ENCODE measurements around the gene FBXO39.
"Not testable (repeated sequence)": the region's sequence is repeated elsewhere in the genome, so short reads cannot be mapped to it uniquely, and the experiment has no call there.

The FBXO39 gene

DNA sequence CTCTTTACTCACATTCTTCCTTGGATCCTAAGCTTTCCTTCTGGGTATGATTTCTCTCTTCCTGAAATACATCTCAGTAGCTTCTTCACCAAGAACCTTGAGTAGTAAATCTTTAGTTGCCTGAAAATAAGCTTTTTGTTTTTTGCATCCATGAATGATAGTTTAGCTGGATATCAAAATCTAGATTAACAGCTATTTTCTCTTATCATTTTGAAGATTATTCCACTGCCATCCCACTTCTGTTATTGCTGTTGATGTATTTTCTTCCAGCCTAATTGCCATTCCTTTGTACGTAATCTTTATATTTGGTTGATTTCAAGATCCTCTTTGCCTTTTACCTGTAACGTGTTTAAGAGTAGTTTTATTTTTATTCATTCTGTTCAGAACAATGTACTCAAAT, 7.6 kb upstream of the FBXO39 start:
- ATAC-seq, result no peak
- TF ChIP-seq TOX (CRISPR knock-in tag; IDR thresholded peaks at IDR 0.05; ENCODE audit: borderline replicate concordance), result no peak
- TF ChIP-seq ZFP3 (CRISPR knock-in tag; IDR thresholded peaks at IDR 0.05), result no peak
- TF ChIP-seq ZC3H10 (CRISPR knock-in tag; IDR thresholded peaks at IDR 0.05), result no peak
- TF ChIP-seq ZNF70 (CRISPR knock-in tag; IDR thresholded peaks at IDR 0.05), result no peak
- no peak for TF ChIP-seq OSR1 (CRISPR knock-in tag; IDR thresholded peaks at IDR 0.05)
- no peak for TF ChIP-seq RARB (CRISPR knock-in tag; IDR thresholded peaks at IDR 0.05)
- TF ChIP-seq, protein P1, sequence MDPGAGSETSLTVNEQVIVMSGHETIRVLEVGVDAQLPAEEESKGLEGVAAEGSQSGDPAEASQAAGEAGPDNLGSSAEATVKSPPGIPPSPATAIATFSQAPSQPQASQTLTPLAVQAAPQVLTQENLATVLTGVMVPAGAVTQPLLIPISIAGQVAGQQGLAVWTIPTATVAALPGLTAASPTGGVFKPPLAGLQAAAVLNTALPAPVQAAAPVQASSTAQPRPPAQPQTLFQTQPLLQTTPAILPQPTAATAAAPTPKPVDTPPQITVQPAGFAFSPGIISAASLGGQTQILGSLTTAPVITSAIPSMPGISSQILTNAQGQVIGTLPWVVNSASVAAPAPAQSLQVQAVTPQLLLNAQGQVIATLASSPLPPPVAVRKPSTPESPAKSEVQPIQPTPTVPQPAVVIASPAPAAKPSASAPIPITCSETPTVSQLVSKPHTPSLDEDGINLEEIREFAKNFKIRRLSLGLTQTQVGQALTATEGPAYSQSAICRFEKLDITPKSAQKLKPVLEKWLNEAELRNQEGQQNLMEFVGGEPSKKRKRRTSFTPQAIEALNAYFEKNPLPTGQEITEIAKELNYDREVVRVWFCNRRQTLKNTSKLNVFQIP (CRISPR knock-in tag; IDR thresholded peaks at IDR 0.05; ENCODE audit: borderline replicate concordance, low read depth), result no peak
- TF ChIP-seq, protein P2, sequence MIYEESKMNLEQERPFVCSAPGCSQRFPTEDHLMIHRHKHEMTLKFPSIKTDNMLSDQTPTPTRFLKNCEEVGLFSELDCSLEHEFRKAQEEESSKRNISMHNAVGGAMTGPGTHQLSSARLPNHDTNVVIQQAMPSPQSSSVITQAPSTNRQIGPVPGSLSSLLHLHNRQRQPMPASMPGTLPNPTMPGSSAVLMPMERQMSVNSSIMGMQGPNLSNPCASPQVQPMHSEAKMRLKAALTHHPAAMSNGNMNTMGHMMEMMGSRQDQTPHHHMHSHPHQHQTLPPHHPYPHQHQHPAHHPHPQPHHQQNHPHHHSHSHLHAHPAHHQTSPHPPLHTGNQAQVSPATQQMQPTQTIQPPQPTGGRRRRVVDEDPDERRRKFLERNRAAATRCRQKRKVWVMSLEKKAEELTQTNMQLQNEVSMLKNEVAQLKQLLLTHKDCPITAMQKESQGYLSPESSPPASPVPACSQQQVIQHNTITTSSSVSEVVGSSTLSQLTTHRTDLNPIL (CRISPR knock-in tag; IDR thresholded peaks at IDR 0.05; ENCODE audit: low read depth), result no peak
- TF ChIP-seq PPARA (CRISPR knock-in tag; IDR thresholded peaks at IDR 0.05; ENCODE audit: borderline replicate concordance), result no peak

DNA sequence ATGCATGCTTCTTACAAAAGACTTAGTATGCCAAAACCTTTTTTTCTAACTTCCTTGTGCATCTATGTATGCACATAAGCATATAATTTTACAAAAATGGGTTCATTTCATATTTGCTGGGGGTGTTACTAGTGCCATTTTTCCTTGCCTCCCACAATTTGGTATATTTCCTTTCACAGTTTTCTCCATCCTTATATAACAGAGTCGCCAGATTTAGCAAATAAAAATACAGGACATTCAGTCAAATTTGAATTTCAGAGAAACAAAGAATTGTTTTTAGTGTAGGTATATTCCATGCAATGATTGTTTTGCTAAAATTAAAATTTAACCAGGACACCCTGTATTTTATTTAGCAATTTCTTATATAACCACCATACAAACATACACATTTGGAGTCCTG, 4.0 kb upstream of the FBXO39 start:
- ATAC-seq, result no peak
- no peak for TF ChIP-seq TCF4 (CRISPR knock-in tag; IDR thresholded peaks at IDR 0.05; ENCODE audit: borderline replicate concordance)
- no peak for TF ChIP-seq ESRRG (CRISPR knock-in tag; IDR thresholded peaks at IDR 0.05)
- TF ChIP-seq ARNTL (CRISPR knock-in tag; IDR thresholded peaks at IDR 0.05; ENCODE audit: borderline replicate concordance, low read depth), result no peak
- no peak for TF ChIP-seq PPARA (CRISPR knock-in tag; IDR thresholded peaks at IDR 0.05; ENCODE audit: borderline replicate concordance)
- TF ChIP-seq GLIS3 (CRISPR knock-in tag; IDR thresholded peaks at IDR 0.05), result no peak
- TF ChIP-seq ZFP3 (CRISPR knock-in tag; IDR thresholded peaks at IDR 0.05), result no peak
- TF ChIP-seq ISL1 (CRISPR knock-in tag; IDR thresholded peaks at IDR 0.05), result no peak
- TF ChIP-seq ZNF70 (CRISPR knock-in tag; IDR thresholded peaks at IDR 0.05), result no peak

DNA sequence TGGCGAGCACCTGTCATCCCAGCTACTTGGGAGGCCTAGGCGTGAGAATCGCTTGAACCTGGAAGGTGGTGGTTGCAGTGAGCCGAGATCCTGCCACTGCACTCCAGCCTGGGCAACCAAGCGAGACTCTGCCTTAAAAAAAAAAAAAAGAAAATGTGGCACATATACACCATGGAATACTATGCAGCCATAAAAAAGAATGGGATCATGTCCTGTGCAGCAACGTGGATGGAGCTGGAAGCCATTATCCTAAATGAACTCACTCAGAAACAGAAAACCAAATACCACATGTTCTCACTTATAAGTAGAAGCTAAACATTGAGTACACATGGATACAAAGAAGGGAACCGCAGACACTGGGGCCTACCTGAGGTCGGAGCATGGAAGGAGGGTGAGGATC, 1.1 kb upstream of the FBXO39 start:
- ATAC-seq, result not testable (repeated sequence)

DNA sequence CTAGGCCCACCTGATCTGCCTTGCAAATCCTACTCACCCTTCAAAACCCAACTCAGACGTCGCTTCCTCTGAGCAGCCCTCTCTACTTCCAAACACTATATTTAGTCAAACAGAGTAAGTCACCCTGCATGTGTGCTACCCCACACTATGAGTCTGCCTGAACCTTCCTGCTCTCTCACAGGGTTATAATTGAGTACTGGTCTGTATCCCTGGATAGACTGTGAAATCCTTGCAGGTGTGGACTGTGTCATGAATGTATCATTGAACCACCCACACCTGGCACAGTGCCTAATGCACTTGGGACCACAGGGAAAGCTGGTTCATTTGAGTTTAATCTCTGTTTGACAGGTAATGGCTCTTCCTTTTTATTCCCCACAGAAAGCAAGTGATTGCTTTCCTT, 3.4 kb downstream of the FBXO39 start:
- TF ChIP-seq ARNTL (CRISPR knock-in tag; IDR thresholded peaks at IDR 0.05; ENCODE audit: borderline replicate concordance, low read depth), result no peak
- no peak for TF ChIP-seq OSR1 (CRISPR knock-in tag; IDR thresholded peaks at IDR 0.05)
- no peak for TF ChIP-seq ISL1 (CRISPR knock-in tag; IDR thresholded peaks at IDR 0.05)
- TF ChIP-seq RARB (CRISPR knock-in tag; IDR thresholded peaks at IDR 0.05), result no peak
- TF ChIP-seq, protein P1 (CRISPR knock-in tag; IDR thresholded peaks at IDR 0.05; ENCODE audit: borderline replicate concordance, low read depth), result no peak
- TF ChIP-seq, protein P2 (CRISPR knock-in tag; IDR thresholded peaks at IDR 0.05; ENCODE audit: low read depth), result no peak
- TF ChIP-seq ZNF70 (CRISPR knock-in tag; IDR thresholded peaks at IDR 0.05), result no peak
- TF ChIP-seq TCF4 (CRISPR knock-in tag; IDR thresholded peaks at IDR 0.05; ENCODE audit: borderline replicate concordance), result no peak
- no peak for TF ChIP-seq BACH2 (CRISPR knock-in tag; IDR thresholded peaks at IDR 0.05; ENCODE audit: borderline replicate concordance)
- TF ChIP-seq GLIS3 (CRISPR knock-in tag; IDR thresholded peaks at IDR 0.05), result no peak
- no peak for TF ChIP-seq ZFP3 (CRISPR knock-in tag; IDR thresholded peaks at IDR 0.05)
- no peak for ATAC-seq

DNA sequence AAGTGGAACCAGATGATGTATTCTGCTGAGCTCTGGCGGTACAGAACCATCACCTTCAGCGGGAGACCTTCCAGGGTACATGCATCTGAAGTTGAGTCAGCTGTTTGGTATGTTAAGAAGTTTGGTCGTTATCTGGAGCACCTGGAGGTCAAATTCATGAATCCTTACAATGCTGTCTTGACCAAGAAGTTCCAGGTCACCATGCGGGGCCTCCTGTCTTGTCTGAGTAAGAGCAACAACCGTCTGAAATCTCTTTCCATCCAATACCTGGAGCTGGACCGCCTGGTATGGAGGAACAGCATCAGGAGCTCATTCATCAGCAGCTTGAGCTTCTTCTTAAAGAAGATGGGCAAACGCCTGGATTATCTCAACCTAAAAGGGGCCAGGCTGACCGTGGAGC, 4.0 kb downstream of the FBXO39 start:
- TF ChIP-seq ZFP3 (CRISPR knock-in tag; IDR thresholded peaks at IDR 0.05) (no peak), ZNF70 (CRISPR knock-in tag; IDR thresholded peaks at IDR 0.05) (no peak), ESRRG (CRISPR knock-in tag; IDR thresholded peaks at IDR 0.05) (no peak), ISL1 (CRISPR knock-in tag; IDR thresholded peaks at IDR 0.05) (no peak), TCF4 (CRISPR knock-in tag; IDR thresholded peaks at IDR 0.05; ENCODE audit: borderline replicate concordance) (no peak), ZNF8 (CRISPR knock-in tag; IDR thresholded peaks at IDR 0.05) (no peak), ZFP30 (CRISPR knock-in tag; IDR thresholded peaks at IDR 0.05) (no peak), PPARA (CRISPR knock-in tag; IDR thresholded peaks at IDR 0.05; ENCODE audit: borderline replicate concordance) (no peak)
- TF ChIP-seq, protein P2 (CRISPR knock-in tag; IDR thresholded peaks at IDR 0.05; ENCODE audit: low read depth), result no peak
- no peak for ATAC-seq

All from SK-N-SH treated with all-trans-retinoic acid at 6 μM for 48 hours (cell line).